Left renal cortex interstitium (tissue), 4 donors: ENCODE data around the gene KASH5. TPM values are rescaled to one million over a fixed set of nuclear protein-coding genes. Genes with fewer than 3 reads are reported as not detected.

Experiments used
- DNase-seq, 4 donors: peaks; one replicate each; pipeline ENCODE4 v3.0.0-alpha.2; 2013; ENCODE audit warnings: low read depth in 4 of 4, low spot score in 2 of 4, missing footprints in 1 of 4
- polyA plus RNA-seq, 4 donors: library from polyadenylated mRNA; unstranded; fragments of 120-200 nt; gene quantifications; one replicate each; pipeline ENCODE4 v1.2.1, GENCODE V29; 2013; ENCODE audit not compliant: insufficient read length in 4 of 4

Gene KASH5
- polyA plus RNA-seq, 4 donors = 0.10 to 0.43 (median 0.22) TPM

- DNase-seq = no peak
Measured at GRCh38 chr19:49393881-49394280, 5.8 kb downstream of the KASH5 start.

GRCh38 chr19:49395581-49396407 lies 7.7 kb downstream of the KASH5 start:
- DNase-seq = no peak

- no peak for DNase-seq
Measured at GRCh38 chr19:49396738-49397505, 8.9 kb downstream of the KASH5 start.

GRCh38 chr19:49398001-49398615 lies 10.1 kb downstream of the KASH5 start:
- no peak for DNase-seq

DNA sequence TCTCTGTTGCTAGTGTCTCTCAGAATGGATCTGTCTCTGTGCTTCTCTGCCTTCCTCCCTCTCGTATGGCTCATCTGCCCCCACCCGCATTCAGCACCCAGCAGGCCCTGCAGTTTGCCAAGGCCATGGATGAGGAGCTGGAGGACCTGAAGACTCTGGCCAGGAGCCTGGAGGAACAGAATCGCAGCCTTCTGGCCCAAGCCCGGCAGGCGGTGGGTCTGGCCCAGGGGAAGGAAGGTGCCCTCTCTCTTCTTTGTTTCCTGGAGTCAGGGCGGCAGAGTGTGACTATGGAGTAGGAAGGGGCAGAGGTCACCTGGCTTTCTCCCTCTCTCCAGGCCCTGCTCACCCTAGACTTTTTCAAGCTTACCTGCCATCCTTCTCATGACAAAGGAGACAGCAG lies 10.9 kb downstream of the KASH5 start:
- no peak for DNase-seq

GRCh38 chr19:49400029-49400428 lies 12.0 kb downstream of the KASH5 start:
- DNase-seq = no peak

DNA sequence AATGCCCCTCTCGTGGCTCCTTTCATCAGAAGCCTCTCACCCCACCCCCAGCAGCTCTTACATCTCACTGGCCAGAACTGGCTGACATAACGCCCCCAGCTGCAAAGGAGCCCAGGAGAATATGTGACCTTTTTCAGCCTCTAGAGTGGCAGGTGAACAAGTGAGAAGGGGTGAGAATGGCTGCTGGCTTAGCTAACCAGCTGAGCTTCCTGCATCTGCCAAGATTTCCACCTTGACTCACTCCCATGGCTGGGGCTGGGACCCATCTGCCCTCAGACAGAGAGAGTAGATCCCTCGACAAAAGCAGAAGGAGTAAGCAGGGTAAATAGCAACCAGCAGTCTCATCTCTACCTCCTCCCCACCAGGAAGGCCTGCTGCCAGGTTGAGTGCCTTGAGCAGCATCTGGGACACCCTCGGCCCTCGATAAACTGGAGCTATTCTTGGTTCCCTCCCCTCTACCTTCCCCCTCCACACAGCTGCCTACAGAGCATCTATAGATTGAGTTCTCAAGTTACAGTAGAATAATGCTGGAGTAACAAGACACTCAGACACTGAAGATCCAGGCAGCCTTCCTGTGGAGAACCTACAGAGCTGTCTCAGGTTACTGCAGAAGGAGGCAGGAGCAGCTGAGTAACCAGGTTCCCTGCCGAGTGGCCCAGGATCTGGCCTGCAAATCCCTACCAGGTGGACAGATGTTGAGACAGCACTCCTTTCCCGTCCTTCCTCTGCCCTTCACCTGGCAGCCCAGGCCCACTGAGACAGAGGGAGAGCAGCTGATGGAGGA lies 15.5 kb downstream of the KASH5 start:
- peak in 1 of 4 donors; percentile 48 for DNase-seq

GRCh38 chr19:49407079-49407478 lies 19.0 kb downstream of the KASH5 start:
- no peak for DNase-seq

DNA sequence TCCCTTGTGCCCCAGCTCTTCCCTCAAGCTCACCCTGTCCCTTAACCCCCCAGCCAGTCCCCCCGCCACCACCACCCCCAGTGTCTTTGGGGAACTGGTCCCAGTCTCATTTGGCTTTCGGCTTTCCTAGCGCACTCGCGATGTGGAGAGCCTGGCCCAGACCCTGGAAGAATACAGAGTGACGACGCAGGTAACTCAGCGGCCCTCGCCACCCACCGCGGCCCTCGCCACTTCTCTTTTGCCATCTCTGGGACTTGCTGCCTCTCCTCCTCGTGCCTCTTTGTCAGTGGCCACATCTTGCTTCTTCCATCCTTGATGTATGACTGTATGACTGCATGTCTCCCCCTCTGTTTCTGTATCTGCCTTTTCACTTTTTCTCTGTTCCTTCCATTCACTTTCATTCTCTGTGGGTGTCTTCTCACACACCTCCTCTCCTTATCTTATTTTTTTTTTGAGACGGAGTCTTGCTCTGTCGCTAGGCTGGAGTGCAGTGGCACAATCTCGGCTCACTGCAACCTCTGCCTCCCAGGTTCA lies 19.5 kb downstream of the KASH5 start:
- DNase-seq = no peak

DNA sequence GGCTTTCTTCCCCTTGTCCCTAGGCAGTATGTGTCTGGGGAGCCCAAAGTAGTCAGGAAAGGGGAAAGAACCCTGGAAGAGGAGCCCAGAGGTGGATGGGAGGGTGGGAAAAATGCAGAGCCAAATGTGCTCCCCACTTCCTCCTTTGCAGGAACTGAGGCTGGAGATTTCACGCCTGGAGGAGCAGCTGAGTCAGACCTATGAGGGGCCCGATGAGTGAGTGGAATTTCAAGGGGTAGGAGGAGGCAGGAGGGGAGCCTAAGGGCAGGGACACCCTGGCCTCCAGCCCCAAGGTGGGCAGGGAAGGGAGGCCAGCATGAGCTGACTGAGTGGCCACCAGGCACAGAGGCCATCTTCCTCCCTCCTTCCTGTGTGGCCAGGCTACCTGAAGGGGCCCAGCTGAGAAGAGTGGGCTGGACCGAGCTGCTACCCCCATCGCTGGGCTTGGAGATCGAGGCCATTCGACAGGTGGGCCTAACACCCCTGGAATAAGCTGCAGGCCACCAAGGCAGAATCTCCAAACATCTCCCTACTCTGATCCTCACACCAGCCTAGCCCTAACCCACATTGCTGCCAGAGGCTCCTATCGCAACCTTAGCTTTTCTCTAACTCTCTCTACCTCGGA lies 20.9 kb downstream of the KASH5 start:
- DNase-seq = no peak

DNA sequence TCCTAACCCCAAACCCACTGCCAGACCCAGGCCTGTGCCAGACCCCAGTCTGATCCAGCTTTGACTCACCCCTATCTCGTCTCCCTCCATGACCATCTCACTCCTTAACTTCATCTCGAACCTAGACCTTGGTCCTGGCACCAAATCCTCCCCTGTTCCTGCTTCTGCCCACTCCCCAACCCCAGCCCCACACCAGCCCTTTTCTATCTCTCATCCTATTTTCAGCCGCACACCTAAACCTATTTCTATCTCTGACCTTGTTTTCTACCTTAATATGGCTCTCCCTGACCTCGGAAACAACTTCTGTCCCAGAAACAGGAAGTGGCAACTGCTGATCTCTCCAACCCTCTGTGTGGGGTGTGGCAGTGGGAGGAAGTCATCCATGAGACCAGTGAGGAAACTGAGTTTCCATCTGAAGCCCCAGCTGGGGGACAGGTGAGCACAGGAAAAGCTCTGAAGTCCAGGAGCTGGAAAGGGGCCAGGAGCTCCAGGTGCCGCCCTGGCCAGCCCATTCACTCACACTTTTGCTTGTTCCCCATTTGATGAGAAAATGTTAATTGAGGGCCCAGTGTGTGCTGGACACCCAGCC lies 21.5 kb downstream of the KASH5 start:
- no peak for DNase-seq

- DNase-seq = no peak
Measured at GRCh38 chr19:49411681-49412326, 23.8 kb downstream of the KASH5 start.

DNA sequence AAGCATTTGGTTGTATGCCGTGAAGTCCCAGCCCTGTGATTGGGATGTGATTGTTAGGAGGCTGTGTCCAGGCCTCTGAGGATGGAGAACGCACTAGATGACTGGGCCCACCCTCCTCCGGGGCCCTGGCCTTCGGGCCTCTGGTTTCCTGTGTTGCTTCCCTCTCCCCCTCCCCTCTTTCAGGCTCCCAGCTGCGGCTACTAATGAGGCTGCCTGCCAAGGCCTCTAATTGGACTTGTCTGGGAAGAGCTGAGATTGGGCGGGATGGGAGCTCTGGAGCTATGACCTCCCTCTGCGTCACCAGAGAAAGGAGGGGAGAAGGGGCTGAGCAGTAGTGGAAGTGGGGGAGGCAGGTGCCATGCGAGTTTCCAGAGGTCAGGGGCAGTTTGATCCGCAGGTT lies 25.3 kb downstream of the KASH5 start:
- peak in 3 of 4 donors; percentile 55 to 84 (median 73) for DNase-seq

- no peak for DNase-seq
Measured at GRCh38 chr19:49414256-49414655, 26.2 kb downstream of the KASH5 start.

DNA sequence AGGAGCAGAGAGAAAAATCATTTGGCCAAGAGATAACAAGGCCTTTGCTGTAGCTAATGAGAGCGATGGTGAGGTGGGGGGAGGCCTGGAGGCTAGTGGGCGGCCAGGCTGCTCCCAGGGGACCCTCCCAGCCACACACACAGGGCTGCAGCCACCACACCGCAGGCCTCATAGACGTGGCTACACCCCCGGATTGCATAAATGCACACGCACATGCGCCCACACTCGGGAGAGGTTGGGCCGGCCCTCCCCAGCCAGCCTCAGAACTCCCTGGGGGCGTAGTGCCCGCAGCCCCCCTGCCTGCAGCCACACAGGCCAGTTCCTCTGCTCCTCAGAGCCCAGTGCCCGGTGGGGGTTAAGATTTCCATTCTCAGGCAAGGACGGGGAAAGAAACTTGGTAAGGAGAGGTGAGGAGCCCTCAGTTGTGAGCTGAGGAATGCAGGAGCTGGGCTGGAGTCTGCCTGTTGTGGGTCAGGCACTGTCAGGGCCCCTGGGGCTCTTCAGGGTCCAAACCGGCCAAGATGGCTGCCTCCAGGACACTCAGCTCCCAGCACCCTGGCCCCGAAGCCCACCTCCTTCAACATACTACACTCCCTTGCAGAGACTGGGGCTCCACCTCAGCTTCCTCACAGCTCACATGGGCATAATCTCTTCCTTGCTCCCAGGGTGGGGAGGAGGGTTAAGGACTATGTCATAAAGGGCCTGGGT lies 27.2 kb downstream of the KASH5 start:
- DNase-seq = no peak

- DNase-seq = no peak
Measured at GRCh38 chr19:49415810-49416200, 27.8 kb downstream of the KASH5 start.

DNA sequence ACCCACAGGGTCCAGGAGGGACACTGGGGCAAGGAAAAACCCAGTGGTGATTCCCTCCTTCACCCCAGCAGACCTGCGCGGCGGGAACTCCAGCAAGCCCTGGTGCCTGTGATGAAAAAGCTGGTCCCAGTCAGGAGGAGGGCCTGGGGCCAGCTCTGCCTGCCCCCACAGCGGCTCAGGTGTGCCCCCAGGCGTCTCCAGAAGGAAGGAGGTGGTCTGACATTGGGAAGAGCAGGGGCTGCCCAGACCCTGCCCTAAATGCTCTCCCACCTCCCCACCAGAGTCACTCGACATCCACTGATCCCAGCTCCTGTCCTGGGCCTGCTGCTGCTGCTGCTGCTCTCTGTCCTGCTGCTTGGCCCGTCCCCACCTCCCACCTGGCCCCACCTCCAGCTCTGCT lies 29.0 kb downstream of the KASH5 start:
- DNase-seq = no peak

GRCh38 chr19:49418511-49418910 lies 30.5 kb downstream of the KASH5 start:
- no peak for DNase-seq
